ENCODE measurements around the gene ROBO1.

The ROBO1 gene

GRCh38 chr3:78621061-78621716 lies 1146.6 kb downstream of the ROBO1 start:
- DNase-seq (ENCODE audit: low read depth), result no peak

DNA sequence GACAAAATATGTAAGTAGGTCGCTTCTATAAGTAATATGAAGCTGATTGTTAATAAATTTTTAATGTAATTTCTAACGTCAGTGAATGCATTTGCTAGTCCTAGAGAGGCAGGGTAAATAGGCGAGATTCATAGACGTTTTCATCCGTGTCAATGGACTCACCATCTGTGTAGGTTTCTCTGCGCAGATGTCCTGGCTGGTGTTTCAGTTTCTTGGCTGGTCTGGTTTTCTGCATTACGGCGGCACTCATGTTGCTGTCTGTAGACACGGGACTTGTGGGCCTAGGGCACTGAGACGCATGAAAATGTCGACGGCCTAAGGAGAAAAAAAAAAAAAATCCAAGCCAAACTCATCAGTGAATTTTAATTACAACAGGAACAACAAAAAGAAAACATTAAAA lies 1153.3 kb downstream of the ROBO1 start:
- DNase-seq (ENCODE audit: low read depth), result no peak

DNA sequence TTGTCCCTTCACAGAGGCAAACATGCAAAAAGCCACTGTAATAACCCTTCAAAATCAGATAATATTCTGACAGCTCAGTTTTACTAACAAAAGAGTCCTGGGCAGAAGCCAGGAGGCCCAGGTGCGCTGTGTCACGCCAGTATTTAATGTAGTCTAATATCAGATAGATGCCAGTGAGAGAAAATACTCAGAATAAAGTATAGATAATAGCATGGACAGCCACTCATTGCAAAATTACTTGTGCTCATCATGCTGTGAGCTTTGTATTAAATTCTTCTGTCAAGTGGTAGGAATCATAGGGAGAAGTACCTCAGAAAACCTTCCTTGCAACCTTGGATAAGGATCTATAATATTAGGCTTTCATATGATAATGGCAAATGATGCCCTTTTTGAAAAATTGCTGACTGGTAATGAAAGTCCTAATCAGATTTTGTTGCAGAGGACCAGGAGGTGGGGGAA lies 1154.3 kb downstream of the ROBO1 start:
- DNase-seq (ENCODE audit: low read depth), result no peak

GRCh38 chr3:78611278-78611677 lies 1156.5 kb downstream of the ROBO1 start:
- no peak for DNase-seq (ENCODE audit: low read depth)

- DNase-seq (ENCODE audit: low read depth), result no peak
Observed at GRCh38 chr3:78610462-78611125, 1157.2 kb downstream of the ROBO1 start.

DNA sequence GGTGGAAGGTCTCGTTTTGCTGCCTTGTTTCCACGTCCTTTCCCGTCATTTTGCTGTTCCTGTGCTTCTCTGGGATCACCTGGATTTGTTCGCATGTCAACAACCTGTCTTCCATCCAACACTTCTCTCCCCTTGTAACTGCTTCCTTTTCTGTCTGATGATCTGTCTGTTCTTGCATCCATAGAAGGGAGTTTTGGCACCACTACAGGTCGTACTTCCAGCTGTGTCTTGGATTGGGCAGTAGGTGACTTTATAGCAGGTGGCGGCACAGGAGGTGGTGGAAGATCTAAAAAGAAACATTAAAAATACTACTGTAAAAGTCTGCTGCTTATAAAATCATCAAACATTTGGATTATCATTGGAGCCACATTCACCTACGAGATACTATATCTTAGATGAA lies 1161.0 kb downstream of the ROBO1 start:
- no peak for DNase-seq (ENCODE audit: low read depth)

- no peak for DNase-seq (ENCODE audit: low read depth)
Observed at GRCh38 chr3:78605178-78605577, 1162.6 kb downstream of the ROBO1 start.

- DNase-seq (ENCODE audit: low read depth), result peak; percentile 18
Observed at GRCh38 chr3:78604341-78604740, 1163.5 kb downstream of the ROBO1 start.

DNA sequence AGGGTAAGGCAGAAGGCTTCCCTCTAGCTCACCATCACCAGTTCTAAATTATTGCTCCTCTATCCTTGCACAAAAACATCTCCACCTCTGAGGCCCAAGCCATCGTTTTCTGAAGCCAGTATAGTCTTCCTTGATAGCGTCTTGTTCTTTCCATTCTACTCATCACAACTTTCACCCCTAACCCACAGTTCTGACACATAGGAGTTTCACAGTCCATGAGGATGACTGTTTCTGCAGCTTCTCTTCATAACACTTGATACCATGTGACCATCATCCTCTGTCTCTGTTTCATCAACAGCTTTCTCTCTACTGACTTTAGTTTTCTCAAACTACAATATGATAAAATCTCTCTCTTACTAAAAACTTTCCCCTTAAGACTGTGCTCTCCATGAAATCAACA lies 1166.5 kb downstream of the ROBO1 start:
- no peak for DNase-seq (ENCODE audit: low read depth)

GRCh38 chr3:78589778-78590177 lies 1178.0 kb downstream of the ROBO1 start:
- DNase-seq (ENCODE audit: low read depth), result no peak

GRCh38 chr3:78588906-78589621 lies 1178.7 kb downstream of the ROBO1 start:
- DNase-seq (ENCODE audit: low read depth), result no peak

- no peak for DNase-seq (ENCODE audit: low read depth)
Observed at GRCh38 chr3:78580681-78581080, 1187.1 kb downstream of the ROBO1 start.

DNA sequence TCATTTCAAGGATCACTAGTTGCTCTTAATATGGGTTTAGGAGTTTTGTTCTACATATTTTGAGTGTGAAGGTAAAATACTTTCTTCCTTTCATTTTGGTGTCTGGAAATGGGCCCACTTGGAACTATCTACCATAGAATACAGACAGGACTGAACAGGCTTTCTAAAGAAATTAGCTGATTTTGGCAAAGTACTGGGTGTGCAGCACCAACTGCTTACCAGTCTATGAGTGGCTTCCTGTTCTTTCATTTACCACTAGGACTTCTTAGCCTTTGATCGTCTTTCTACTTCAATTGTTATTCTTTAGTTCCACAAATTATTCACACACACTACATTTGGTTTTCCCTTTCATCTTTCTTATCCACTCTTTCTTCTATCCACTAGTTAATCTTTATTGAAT lies 1196.3 kb downstream of the ROBO1 start:
- no peak for DNase-seq (ENCODE audit: low read depth)

DNA sequence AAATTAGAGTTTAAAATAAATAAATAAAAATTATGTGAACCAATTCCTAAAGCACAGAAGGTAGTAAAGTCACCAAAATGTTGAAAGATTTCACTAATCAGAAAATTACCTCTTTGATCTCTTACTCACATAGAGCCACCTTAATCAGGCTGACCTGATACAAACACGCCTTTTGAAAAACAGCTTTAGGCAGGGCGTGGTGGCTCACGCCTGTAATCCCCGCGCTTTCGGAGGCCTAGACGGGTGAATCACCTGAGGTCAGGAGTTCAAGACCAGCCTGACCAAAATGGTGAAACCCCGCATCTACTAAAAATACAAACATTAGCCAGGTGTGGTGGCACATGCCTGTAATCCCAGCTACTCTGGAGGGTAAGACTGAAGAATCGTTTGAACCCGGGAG lies 1197.3 kb downstream of the ROBO1 start:
- no peak for DNase-seq (ENCODE audit: low read depth)

- DNase-seq (ENCODE audit: low read depth), result no peak
Observed at GRCh38 chr3:78569804-78570203, 1198.0 kb downstream of the ROBO1 start.

GRCh38 chr3:78565712-78566111 lies 1202.1 kb downstream of the ROBO1 start:
- DNase-seq (ENCODE audit: low read depth), result no peak

DNA sequence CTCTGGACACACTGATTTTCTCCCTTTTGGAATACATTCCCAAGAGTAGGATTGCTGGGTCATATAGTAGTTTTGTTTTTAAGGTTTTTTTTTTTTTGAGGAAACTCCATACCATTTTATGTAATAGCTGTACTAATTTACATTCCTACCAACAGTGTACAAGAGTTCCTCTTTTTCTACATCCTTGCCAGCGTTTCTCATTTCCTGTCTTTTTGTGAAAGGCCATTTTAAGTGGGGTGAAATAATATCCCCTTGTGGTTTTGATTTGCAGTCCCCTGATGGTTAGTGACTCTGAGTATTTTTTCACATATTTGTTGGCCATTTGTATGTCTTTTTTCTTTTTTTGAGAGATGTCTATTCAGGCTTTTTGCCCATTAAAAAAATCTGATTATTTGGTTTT lies 1205.5 kb downstream of the ROBO1 start:
- DNase-seq (ENCODE audit: low read depth), result no peak

Measured in fibroblast of the conjunctiva (primary cell).